GM19324 (cell line): ENCODE data around the gene SIVA1.

Source experiments
- ATAC-seq: cut with Tn5 transposase; IDR thresholded peaks from one replicate; pipeline ENCODE4 v1.9.1; 2021; ENCODE audit warnings: mild to moderate bottlenecking, moderate library complexity; ENCODE audit not compliant: unreplicated experiment, low FRiP score

SIVA1 gene

GRCh38 chr14:104804481-104805325, 51.8 kb downstream of the SIVA1 start:
- ATAC-seq = no peak

- ATAC-seq = no peak
Observed at GRCh38 chr14:104805326-104805678, 52.4 kb downstream of the SIVA1 start.

GRCh38 chr14:104805941-104806624, 53.1 kb downstream of the SIVA1 start:
- ATAC-seq = no peak

- ATAC-seq = no peak
Observed at GRCh38 chr14:104806625-104807465, 53.9 kb downstream of the SIVA1 start.

GRCh38 chr14:104808456-104808855, 55.5 kb downstream of the SIVA1 start:
- no peak for ATAC-seq
